ENCODE results near the gene RNF43.

DNA sequence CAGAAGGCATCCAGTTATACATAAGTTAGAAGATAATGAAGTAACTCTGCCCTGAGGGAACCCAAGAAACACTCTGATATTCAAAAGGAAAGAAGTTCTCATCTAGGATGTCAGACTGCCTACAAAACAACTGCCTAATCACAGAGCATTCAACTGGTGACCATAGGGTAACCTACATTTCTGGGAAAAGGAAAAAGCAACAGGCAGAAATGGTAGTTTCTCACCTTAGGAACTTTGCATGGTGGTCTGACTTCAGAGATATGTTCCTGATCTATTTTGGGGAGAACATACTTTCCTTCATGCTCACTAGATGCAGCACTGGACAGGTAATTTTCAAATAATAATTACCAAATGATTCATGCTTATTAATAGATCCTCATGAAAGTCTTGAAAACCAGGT, 16.5 kb downstream of the RNF43 start:
- TF ChIP-seq, protein P1, sequence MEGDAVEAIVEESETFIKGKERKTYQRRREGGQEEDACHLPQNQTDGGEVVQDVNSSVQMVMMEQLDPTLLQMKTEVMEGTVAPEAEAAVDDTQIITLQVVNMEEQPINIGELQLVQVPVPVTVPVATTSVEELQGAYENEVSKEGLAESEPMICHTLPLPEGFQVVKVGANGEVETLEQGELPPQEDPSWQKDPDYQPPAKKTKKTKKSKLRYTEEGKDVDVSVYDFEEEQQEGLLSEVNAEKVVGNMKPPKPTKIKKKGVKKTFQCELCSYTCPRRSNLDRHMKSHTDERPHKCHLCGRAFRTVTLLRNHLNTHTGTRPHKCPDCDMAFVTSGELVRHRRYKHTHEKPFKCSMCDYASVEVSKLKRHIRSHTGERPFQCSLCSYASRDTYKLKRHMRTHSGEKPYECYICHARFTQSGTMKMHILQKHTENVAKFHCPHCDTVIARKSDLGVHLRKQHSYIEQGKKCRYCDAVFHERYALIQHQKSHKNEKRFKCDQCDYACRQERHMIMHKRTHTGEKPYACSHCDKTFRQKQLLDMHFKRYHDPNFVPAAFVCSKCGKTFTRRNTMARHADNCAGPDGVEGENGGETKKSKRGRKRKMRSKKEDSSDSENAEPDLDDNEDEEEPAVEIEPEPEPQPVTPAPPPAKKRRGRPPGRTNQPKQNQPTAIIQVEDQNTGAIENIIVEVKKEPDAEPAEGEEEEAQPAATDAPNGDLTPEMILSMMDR (IDR thresholded peaks at IDR 0.05; ENCODE audit: low read depth, low read length, poor library complexity, severe bottlenecking), result no peak
- TF ChIP-seq EZH2phosphoT487 (IDR thresholded peaks at IDR 0.05; ENCODE audit: borderline replicate concordance, low read length), result no peak

Measured in DOHH2 (cell line).